ENCODE measurements around the gene ADPRH. TPM values are rescaled to one million over a fixed set of nuclear protein-coding genes. Genes with fewer than 3 reads are reported as not detected.

Gene ADPRH
- total RNA-seq, 4 donors from 2014 or later, result 1.3 to 3.9 (median 2.3) TPM

GRCh38 chr3:119630880-119631329 is 51.6 kb downstream of the ADPRH start:
- WGBS, result 77% methylated on average over 7 of the region's 7 CpGs
- no peak overlapping the region for H3K4me3 ChIP-seq
- H3K27me3 ChIP-seq, result no peaks in the 10 kb centered on the region
- H3K27ac ChIP-seq, result no peak overlapping the region
- DNase-seq (ENCODE audit: low spot score in 2 of 2), result no peak
- H3K4me1 ChIP-seq, result peaks cover 24% of the 10 kb centered on the region
- no peaks in the 10 kb centered on the region for H3K36me3 ChIP-seq
- no peak for TF ChIP-seq POLR2A (IDR thresholded peaks at IDR 0.05)
- TF ChIP-seq POLR2AphosphoS5 (IDR thresholded peaks at IDR 0.05), result no peak
- TF ChIP-seq, protein P1, sequence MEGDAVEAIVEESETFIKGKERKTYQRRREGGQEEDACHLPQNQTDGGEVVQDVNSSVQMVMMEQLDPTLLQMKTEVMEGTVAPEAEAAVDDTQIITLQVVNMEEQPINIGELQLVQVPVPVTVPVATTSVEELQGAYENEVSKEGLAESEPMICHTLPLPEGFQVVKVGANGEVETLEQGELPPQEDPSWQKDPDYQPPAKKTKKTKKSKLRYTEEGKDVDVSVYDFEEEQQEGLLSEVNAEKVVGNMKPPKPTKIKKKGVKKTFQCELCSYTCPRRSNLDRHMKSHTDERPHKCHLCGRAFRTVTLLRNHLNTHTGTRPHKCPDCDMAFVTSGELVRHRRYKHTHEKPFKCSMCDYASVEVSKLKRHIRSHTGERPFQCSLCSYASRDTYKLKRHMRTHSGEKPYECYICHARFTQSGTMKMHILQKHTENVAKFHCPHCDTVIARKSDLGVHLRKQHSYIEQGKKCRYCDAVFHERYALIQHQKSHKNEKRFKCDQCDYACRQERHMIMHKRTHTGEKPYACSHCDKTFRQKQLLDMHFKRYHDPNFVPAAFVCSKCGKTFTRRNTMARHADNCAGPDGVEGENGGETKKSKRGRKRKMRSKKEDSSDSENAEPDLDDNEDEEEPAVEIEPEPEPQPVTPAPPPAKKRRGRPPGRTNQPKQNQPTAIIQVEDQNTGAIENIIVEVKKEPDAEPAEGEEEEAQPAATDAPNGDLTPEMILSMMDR (IDR thresholded peaks at IDR 0.05), result no peak
- TF ChIP-seq EP300 (IDR thresholded peaks at IDR 0.05), result no peak
- H3K9me3 ChIP-seq, result no peaks in the 10 kb centered on the region

DNA sequence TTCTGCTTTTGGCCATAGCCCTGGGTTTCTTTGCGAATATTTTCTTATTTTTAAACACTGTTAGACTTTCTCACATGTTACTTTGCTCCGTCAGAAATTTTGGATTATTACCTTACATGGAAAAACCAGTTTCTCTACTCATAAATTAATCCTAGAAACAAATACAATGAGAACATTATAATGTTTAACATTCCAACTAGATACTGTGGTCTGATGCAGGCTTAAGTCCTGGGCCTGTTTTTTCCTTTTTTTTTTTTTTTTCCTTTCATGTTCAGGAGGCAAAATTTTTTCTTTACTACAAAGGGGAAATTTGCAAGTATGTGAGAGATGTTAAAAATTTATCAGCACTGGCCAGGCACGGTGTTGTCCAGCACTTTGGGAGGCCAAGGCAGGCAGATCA is 52.2 kb downstream of the ADPRH start:
- H3K27ac ChIP-seq, result no peak overlapping the region

DNA sequence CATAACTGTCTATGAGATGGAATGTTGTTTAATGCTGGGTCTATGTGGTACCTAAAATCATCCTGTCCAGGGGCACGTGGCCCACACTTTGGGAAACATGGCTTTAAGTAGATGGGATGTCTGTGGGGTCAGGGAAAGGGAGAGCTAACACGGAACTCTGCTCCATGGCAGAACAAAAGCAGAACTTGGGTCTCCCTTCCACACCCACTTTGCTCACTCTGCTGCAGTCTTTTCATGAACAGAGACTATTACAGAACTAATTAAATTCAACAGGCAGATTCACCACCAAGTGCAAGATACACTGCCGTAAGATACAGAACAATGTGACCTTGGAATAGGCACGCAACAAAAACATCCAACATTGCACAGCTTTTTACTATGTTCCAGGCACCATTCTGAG is 52.9 kb downstream of the ADPRH start:
- no peak for DNase-seq (ENCODE audit: low spot score in 2 of 2)
- Histone ChIP-seq H3K27ac (no peak overlapping the region), H3K36me3 (no peaks in the 10 kb centered on the region), H3K4me3 (no peak overlapping the region), H3K4me1 (peaks cover 29% of the 10 kb centered on the region), H3K27me3 (no peaks in the 10 kb centered on the region), H3K9me3 (no peaks in the 10 kb centered on the region)
- WGBS, result 84% methylated on average over 4 of the region's 4 CpGs
- TF ChIP-seq, protein P1 (IDR thresholded peaks at IDR 0.05), result no peak
- TF ChIP-seq EP300 (IDR thresholded peaks at IDR 0.05) (no peak), POLR2A (IDR thresholded peaks at IDR 0.05) (no peak), POLR2AphosphoS5 (IDR thresholded peaks at IDR 0.05) (no peak)

More for the DNA sequence above, 52.2 kb downstream of the ADPRH start:
- Histone ChIP-seq H3K4me3 (no peak overlapping the region), H3K27me3 (no peaks in the 10 kb centered on the region), H3K36me3 (no peaks in the 10 kb centered on the region), H3K9me3 (no peaks in the 10 kb centered on the region), H3K4me1 (peaks cover 28% of the 10 kb centered on the region)
- WGBS, result 38% methylated on average over 3 of the region's 3 CpGs
- DNase-seq (ENCODE audit: low spot score in 2 of 2), result no peak
- TF ChIP-seq POLR2AphosphoS5 (IDR thresholded peaks at IDR 0.05), result no peak
- TF ChIP-seq, protein P1 (IDR thresholded peaks at IDR 0.05), result no peak
- no peak for TF ChIP-seq EP300 (IDR thresholded peaks at IDR 0.05)
- TF ChIP-seq POLR2A (IDR thresholded peaks at IDR 0.05), result no peak

GRCh38 chr3:119632829-119633228 is 53.5 kb downstream of the ADPRH start:
- no peaks in the 10 kb centered on the region for H3K27me3 ChIP-seq
- no peaks in the 10 kb centered on the region for H3K36me3 ChIP-seq
- no peak for DNase-seq (ENCODE audit: low spot score in 2 of 2)
- TF ChIP-seq EP300 (IDR thresholded peaks at IDR 0.05) (no peak), POLR2AphosphoS5 (IDR thresholded peaks at IDR 0.05) (no peak)
- no peaks in the 10 kb centered on the region for H3K9me3 ChIP-seq
- no peak overlapping the region for H3K27ac ChIP-seq
- peaks cover 31% of the 10 kb centered on the region for H3K4me1 ChIP-seq
- WGBS, result 75% methylated on average over 4 of the region's 4 CpGs
- no peak overlapping the region for H3K4me3 ChIP-seq

DNA sequence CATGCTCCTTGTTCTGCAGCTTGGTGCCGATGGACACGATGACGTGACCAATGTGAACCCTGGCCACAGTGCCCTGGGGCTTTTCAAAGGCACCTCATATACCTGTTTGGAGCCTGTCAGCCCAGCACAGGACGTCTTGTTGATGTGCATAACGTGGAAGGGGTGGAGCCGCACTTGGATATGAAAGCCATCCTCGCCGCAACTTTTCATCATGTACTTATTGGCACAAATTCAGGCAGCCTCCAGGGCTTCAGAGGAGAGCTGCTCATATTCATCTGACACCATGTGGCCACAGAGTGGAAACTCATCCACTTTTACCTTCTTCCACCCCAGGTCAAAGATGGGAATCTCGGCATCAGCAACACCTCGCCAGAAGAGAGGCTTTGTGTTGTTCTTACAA is 56.4 kb downstream of the ADPRH start:
- Histone ChIP-seq H3K4me3 (no peak overlapping the region), H3K27ac (no peak overlapping the region), H3K27me3 (no peaks in the 10 kb centered on the region), H3K4me1 (peaks cover 24% of the 10 kb centered on the region), H3K9me3 (no peaks in the 10 kb centered on the region), H3K36me3 (no peaks in the 10 kb centered on the region)
- TF ChIP-seq POLR2AphosphoS5 (IDR thresholded peaks at IDR 0.05) (no peak), EP300 (IDR thresholded peaks at IDR 0.05) (no peak), POLR2A (IDR thresholded peaks at IDR 0.05) (no peak)
- TF ChIP-seq, protein P1 (IDR thresholded peaks at IDR 0.05), result no peak
- DNase-seq (ENCODE audit: low spot score in 2 of 2), result peak in 1 of 2 donors; percentile 44
- 84% methylated on average over 5 of the region's 10 CpGs for WGBS

- H3K4me1 ChIP-seq, result peaks cover 23% of the 10 kb centered on the region
- no peaks in the 10 kb centered on the region for H3K36me3 ChIP-seq
- no peak overlapping the region for H3K27ac ChIP-seq
- no peaks in the 10 kb centered on the region for H3K9me3 ChIP-seq
- DNase-seq (ENCODE audit: low spot score in 2 of 2), result no peak
- H3K4me3 ChIP-seq, result no peak overlapping the region
- TF ChIP-seq EP300 (IDR thresholded peaks at IDR 0.05) (no peak), POLR2AphosphoS5 (IDR thresholded peaks at IDR 0.05) (no peak), POLR2A (IDR thresholded peaks at IDR 0.05) (no peak)
- TF ChIP-seq, protein P1 (IDR thresholded peaks at IDR 0.05), result no peak
- no peaks in the 10 kb centered on the region for H3K27me3 ChIP-seq
- WGBS, result 24% methylated on average over 1 of the region's 1 CpG
Measured at GRCh38 chr3:119636249-119636648, 57.0 kb downstream of the ADPRH start.

Measured in suprapubic skin (tissue), 4 donors.